Activated CD4-positive, CD25-positive, alpha-beta regulatory T cell treated with anti-CD3 and anti-CD28 coated beads, Interleukin-2, amount 50 U/mL, for 16 hours (primary cell): ENCODE data around the gene MRPS2.
"Not testable (repeated sequence)": the region's sequence is repeated elsewhere in the genome, so short reads cannot be mapped to it uniquely, and the experiment has no call there.

Experiments used
- DNase-seq: peaks from one replicate; pipeline ENCODE4 v3.0.0-alpha.2; 2020; ENCODE audit warnings: low read depth, low spot score

The MRPS2 gene

GRCh38 chr9:135531096-135531495 lies 30.6 kb downstream of the MRPS2 start:
- no peak for DNase-seq

GRCh38 chr9:135533113-135533512 lies 32.6 kb downstream of the MRPS2 start:
- DNase-seq, result no peak

- DNase-seq, result no peak
These were observed 33.2 kb downstream of the MRPS2 start for GRCh38 chr9:135533674-135534073.

GRCh38 chr9:135534192-135534711 lies 33.8 kb downstream of the MRPS2 start:
- DNase-seq, result not testable (repeated sequence)

GRCh38 chr9:135534826-135535225 lies 34.3 kb downstream of the MRPS2 start:
- DNase-seq, result not testable (repeated sequence)

GRCh38 chr9:135535631-135536030 lies 35.1 kb downstream of the MRPS2 start:
- not testable (repeated sequence) for DNase-seq

GRCh38 chr9:135536216-135536615 lies 35.7 kb downstream of the MRPS2 start:
- DNase-seq, result no peak

GRCh38 chr9:135543262-135543894 lies 42.9 kb downstream of the MRPS2 start:
- not testable (repeated sequence) for DNase-seq

GRCh38 chr9:135544981-135545635 lies 44.6 kb downstream of the MRPS2 start:
- no peak for DNase-seq

GRCh38 chr9:135545646-135546176 lies 45.2 kb downstream of the MRPS2 start, which contains the start of gene OBP2A:
Gene OBP2A, plus strand, starts transcription at chr9:135546126. Its CDS starts 55 bp downstream, at chr9:135546181.
- DNase-seq, result not testable (repeated sequence)

GRCh38 chr9:135546792-135547617 lies 46.5 kb downstream of the MRPS2 start:
- DNase-seq, result not testable (repeated sequence)

GRCh38 chr9:135547756-135548736 lies 47.6 kb downstream of the MRPS2 start:
- no peak for DNase-seq

GRCh38 chr9:135549478-135550343 lies 49.2 kb downstream of the MRPS2 start:
- DNase-seq, result not testable (repeated sequence)

GRCh38 chr9:135550344-135550918 lies 49.9 kb downstream of the MRPS2 start:
- DNase-seq, result no peak

GRCh38 chr9:135551031-135551430 lies 50.5 kb downstream of the MRPS2 start:
- DNase-seq, result no peak

- no peak for DNase-seq
These were observed 51.0 kb downstream of the MRPS2 start for GRCh38 chr9:135551456-135551855.

- no peak for DNase-seq
These were observed 51.7 kb downstream of the MRPS2 start for GRCh38 chr9:135552021-135552697.

GRCh38 chr9:135552698-135553171 lies 52.3 kb downstream of the MRPS2 start:
- no peak for DNase-seq
